Measurements from ENCODE around the gene CMTM1. TPM values are rescaled to one million over a fixed set of nuclear protein-coding genes. Genes with fewer than 3 reads are reported as not detected.

Gene CMTM1
- total and polyA plus RNA-seq, 11 donors: 0.40 to 2.4 (median 1.1) TPM; not detected in 2

DNA sequence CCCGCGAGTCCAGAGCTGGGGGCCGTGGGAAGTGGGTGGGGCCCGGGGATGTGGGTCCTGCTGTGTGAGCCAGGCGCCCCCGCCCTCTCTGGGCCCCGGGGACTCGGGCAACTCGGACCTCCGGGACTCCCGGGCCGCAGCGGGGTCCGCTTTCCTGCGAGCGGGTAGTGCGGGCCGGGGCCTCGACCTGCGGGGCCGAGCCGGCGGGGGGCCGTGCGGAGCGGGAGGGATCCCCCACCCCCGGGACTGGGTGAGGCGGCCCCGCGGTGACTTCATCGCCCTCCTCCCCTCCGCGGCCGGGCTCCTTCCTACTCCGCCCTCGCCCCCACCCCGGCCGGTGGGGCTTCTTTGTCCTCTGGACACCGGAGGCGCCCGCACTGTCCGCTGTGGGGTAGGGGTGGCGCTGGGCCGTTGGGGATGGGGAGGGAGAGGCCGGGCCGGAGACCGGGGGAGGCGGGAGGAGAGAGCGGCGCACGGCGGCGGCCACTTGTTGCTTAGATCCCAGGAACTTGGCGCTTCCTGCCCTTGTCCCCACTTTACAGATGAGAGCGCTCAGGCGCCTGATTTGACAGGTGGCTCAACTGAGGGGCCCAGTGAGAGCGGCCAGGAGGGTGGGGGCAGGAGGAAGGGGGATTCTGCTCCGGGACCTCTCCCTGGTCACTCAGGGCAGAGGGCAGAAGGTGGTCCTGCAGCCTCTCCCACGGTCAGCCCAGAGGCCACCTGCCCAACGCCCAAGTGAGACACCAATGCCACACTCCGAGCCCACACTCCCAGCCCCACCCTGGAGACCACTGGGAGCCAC, 39.1 kb downstream of the CMTM1 start:
- peaks cover 0 to 19% (median 13%) of the 10 kb centered on the region in 9 donors for H3K36me3 ChIP-seq
- DNase-seq (peak; percentile 74 to 86 (median 79)), ATAC-seq (peak; percentile 25 to 70 (median 62))
- H3K4me3 ChIP-seq: peak overlapping the region; percentile 59 to 97 (median 84)
- no peaks in the 10 kb centered on the region for H3K9me3 ChIP-seq
- intact Hi-C loops (cut with DNase I): loop anchor here in 9 of 10 donors (2.0 to 10.0 kb wide), 12 partner anchors 51 to 267 kb away; partner anchors contain the start of genes CKLF (in 5 of the 9) and TK2 (in 3 of the 9)
- TF ChIP-seq POLR2A (IDR thresholded peaks at IDR 0.05) (peak in 1 of 2 donors; percentile 6), CTCF (IDR thresholded peaks at IDR 0.05) (peak in 1 of 12 donors; percentile 29)
- H3K27ac ChIP-seq: peak overlapping the region; percentile 88 to 98 (median 94)
- peaks cover 0 to 43% (median 22%) of the 10 kb centered on the region in 12 donors for H3K4me1 ChIP-seq
- no peaks in the 10 kb centered on the region for H3K27me3 ChIP-seq
- WGBS, 4 donors: 12 to 19% (median 13%) methylated on average over 10 to 61 of the region's 61 CpGs

DNA sequence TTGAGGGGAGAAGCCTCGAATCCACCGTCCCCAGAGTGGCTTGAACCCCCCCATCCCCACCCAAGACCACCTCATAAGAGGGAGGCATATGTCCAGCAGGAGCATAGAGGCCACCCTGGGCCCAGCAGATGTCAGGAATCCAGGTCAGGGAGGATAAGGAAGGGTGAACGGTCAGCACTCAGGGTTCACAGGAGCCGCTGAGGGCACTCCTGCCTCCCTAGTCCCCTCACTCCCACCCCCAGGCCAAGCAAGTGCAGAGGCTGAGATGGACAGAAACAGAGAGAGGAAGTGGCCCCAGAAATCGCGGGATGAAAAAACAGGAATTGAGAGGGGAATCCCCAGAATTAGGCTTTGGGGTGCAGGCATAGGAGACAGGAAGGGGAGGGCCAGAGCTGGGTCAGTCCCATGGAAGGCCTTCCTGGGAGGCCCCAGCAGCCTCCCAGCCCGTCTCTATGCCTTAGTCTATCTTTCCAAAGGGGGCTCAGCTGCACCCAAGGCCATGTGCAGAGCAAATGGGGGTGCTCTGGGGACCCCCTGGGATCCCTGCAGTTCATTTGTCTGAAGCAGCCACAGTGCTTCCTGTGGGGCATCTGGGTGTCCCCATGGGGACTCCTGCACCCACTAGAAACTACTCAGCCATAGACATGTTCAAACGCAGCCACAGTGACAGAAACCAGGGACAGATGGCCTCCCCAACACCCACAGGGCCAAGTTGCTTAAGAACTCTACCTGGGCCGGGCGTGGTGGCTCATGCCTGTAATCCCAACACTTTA, 39.9 kb downstream of the CMTM1 start:
- WGBS, 4 donors: 51 to 68% (median 62%) methylated on average over 10 of the region's 10 CpGs
- TF ChIP-seq CTCF (IDR thresholded peaks at IDR 0.05): no peak
- TF ChIP-seq POLR2A (IDR thresholded peaks at IDR 0.05): no peak
- no peak for ATAC-seq

DNA sequence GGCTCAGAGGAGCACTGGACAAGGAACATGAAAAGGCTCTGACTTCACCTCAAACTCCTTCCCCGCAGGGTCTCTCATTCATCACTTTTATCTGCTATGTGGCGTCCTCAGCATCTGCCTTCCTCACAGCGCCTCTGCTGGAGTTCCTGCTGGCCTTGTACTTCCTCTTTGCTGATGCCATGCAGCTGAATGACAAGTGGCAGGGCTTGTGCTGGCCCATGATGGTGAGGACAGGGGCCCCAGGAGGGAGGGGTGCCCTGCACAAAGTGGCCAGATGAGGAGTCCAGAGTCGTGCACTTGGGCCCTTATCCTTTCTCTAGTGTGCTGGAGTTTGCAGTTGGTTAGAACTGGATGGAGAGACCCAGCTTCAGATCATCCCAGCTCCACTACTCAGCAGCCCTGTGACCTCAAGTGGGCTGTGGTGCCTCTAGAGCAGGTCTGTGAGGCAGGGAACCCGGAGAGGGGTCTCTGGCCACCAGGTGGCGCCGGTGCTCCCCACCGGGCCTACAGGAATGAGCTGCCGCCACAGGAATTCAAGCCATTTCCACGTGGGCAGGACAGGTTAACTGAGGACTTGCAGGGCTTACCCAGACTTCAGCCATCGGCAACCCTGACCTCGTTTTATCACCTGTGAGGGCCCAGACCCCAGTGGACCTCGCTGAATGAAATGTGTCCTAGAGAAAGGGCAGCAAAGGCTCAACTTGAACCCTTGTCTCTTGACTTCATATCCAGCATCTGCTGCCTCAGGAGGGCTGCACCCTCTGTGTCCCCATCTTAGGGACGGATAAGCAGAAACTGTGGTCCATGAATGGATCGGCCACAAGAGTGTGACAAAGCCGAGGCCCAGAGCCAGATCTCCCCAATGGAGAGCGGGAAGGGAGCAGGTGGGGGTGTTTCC, 42.3 kb downstream of the CMTM1 start:
- TF ChIP-seq POLR2A (IDR thresholded peaks at IDR 0.05) (no peak), CTCF (IDR thresholded peaks at IDR 0.05) (peak; percentile 84 to 95 (median 90))
- Histone ChIP-seq H3K4me3 (no peak overlapping the region), H3K36me3 (peaks cover 0 to 50% (median 44%) of the 10 kb centered on the region in 9 donors), H3K27ac (peak overlapping the region in 4 of 12 donors; percentile 9 to 35 (median 15)), H3K27me3 (no peaks in the 10 kb centered on the region), H3K9me3 (no peaks in the 10 kb centered on the region), H3K4me1 (peaks cover 0 to 41% (median 20%) of the 10 kb centered on the region in 12 donors)
- WGBS, 4 donors: 33 to 36% (median 34%) methylated on average over 16 to 17 of the region's 17 CpGs
- intact Hi-C loops (cut with DNase I): loop anchor here in 8 of 10 donors (1.0 to 10.0 kb wide), 11 partner anchors 54 to 264 kb away; partner anchors contain the start of genes CKLF (in 3 of the 8) and TK2 (in 3 of the 8)
- peak; percentile 80 to 92 (median 87) for DNase-seq
- peak; percentile 44 to 68 (median 56) for ATAC-seq

More for the DNA sequence above, 39.9 kb downstream of the CMTM1 start:
- Histone ChIP-seq H3K27me3 (no peaks in the 10 kb centered on the region), H3K4me3 (peak overlapping the region; percentile 59 to 97 (median 84)), H3K36me3 (peaks cover 0 to 27% (median 21%) of the 10 kb centered on the region in 9 donors), H3K9me3 (no peaks in the 10 kb centered on the region), H3K4me1 (peaks cover 0 to 43% (median 22%) of the 10 kb centered on the region in 12 donors), H3K27ac (peak overlapping the region; percentile 88 to 98 (median 94))
- intact Hi-C loops (cut with DNase I): loop anchor here in 9 of 10 donors (2.0 to 10.0 kb wide), 12 partner anchors 51 to 266 kb away; partner anchors contain the start of genes CKLF (in 5 of the 9) and TK2 (in 3 of the 9)
- peak in 1 of 5 donors; percentile 34 for DNase-seq

All from heart left ventricle (tissue), 16 donors.